ENCODE measurements around the gene CD79B. TPM values are rescaled to one million over a fixed set of nuclear protein-coding genes. Genes with fewer than 3 reads are reported as not detected.

The CD79B gene
- total and polyA plus RNA-seq, 3 donors from 2014 or later, result 0.62 to 4.3 (median 0.87) TPM

DNA sequence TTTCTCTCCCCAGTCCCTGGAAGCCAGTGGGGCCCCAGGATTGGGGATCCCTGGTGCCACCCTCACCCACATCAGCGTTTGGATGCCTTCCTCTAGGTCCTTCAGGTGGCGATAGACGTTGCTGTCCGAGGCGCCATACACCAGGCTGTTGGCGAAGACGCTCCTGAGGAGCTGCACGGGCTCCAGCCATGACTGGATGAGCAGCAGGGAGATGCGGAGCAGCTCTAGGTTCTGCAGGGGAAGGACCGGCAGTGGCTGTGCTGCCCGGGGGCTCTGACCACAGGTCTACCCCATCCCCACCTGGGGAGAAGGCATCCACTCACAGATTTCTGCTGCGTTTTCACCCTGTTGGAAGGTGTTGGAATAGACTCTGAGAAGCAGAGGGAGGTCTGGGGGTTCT, 51.4 kb downstream of the CD79B start:
- no peaks in the 10 kb centered on the region for H3K4me1 ChIP-seq
- no peak overlapping the region for H3K4me3 ChIP-seq
- H3K9me3 ChIP-seq, result no peaks in the 10 kb centered on the region
- 74 to 85% methylated on average over 8 to 12 of the region's 12 CpGs for WGBS, 2 donors
- intact Hi-C loops (cut with DNase I; ENCODE audit: low total_unique reads), result no loop called here
- H3K36me3 ChIP-seq (ENCODE audit: low read depth, missing control alignments), result no peaks in the 10 kb centered on the region
- no peaks in the 10 kb centered on the region for H3K27me3 ChIP-seq
- no peak overlapping the region for H3K27ac ChIP-seq
- TF ChIP-seq, protein P1, sequence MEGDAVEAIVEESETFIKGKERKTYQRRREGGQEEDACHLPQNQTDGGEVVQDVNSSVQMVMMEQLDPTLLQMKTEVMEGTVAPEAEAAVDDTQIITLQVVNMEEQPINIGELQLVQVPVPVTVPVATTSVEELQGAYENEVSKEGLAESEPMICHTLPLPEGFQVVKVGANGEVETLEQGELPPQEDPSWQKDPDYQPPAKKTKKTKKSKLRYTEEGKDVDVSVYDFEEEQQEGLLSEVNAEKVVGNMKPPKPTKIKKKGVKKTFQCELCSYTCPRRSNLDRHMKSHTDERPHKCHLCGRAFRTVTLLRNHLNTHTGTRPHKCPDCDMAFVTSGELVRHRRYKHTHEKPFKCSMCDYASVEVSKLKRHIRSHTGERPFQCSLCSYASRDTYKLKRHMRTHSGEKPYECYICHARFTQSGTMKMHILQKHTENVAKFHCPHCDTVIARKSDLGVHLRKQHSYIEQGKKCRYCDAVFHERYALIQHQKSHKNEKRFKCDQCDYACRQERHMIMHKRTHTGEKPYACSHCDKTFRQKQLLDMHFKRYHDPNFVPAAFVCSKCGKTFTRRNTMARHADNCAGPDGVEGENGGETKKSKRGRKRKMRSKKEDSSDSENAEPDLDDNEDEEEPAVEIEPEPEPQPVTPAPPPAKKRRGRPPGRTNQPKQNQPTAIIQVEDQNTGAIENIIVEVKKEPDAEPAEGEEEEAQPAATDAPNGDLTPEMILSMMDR (IDR thresholded peaks at IDR 0.05), result no peak
- TF ChIP-seq POLR2A (IDR thresholded peaks at IDR 0.05), result no peak
- DNase-seq, result no peak

Small RNA genes within 50 kb of the gene (small RNA-seq; reads per million reads assigned to genes)
- 0 reads per million in 2 donors for gene AC040958.1
- 0 reads per million in 2 donors for gene AC127029.1
- gene GH1, result 0 reads per million in 2 donors

Other genes starting within 250 kb of the CD79B start
- gene LIMD2, start 232.2 kb downstream of the CD79B start, total RNA-seq, result 10 to 100 TPM; 21.9 to 22.9 TPM
- 22.8 TPM for gene LIMD2, start 232.2 kb downstream of the CD79B start, polyA plus RNA-seq (ENCODE audit: insufficient read depth, low read depth, low replicate concordance)
- 10 to 100 TPM; 55.3 to 78.7 TPM for gene STRADA, start 190.5 kb downstream of the CD79B start, total RNA-seq
- 142 TPM for gene STRADA, start 190.5 kb downstream of the CD79B start, polyA plus RNA-seq (ENCODE audit: insufficient read depth, low read depth, low replicate concordance)
- 10 to 100 TPM; 65.7 to 68.0 TPM for gene CCDC47, start 158.7 kb downstream of the CD79B start, total RNA-seq
- 52.4 TPM for gene CCDC47, start 158.7 kb downstream of the CD79B start, polyA plus RNA-seq (ENCODE audit: insufficient read depth, low read depth, low replicate concordance)
- 100 to 1,000 TPM; 173 to 203 TPM for gene DDX42, start 158.2 kb downstream of the CD79B start, total RNA-seq
- 124 TPM for gene DDX42, start 158.2 kb downstream of the CD79B start, polyA plus RNA-seq (ENCODE audit: insufficient read depth, low read depth, low replicate concordance)
- gene PSMC5, start 104.9 kb downstream of the CD79B start, total RNA-seq, result 100 to 1,000 TPM; 121 to 145 TPM
- gene PSMC5, start 104.9 kb downstream of the CD79B start, polyA plus RNA-seq (ENCODE audit: insufficient read depth, low read depth, low replicate concordance), result 269 TPM
- gene FTSJ3, start 104.7 kb downstream of the CD79B start, total RNA-seq, result 10 to 100 TPM; 47.2 to 59.7 TPM
- 39.9 TPM for gene FTSJ3, start 104.7 kb downstream of the CD79B start, polyA plus RNA-seq (ENCODE audit: insufficient read depth, low read depth, low replicate concordance)
- gene SMARCD2, start 89.6 kb downstream of the CD79B start, total RNA-seq, result 100 to 1,000 TPM; 121 to 122 TPM
- gene SMARCD2, start 89.6 kb downstream of the CD79B start, polyA plus RNA-seq (ENCODE audit: insufficient read depth, low read depth, low replicate concordance), result 95.2 TPM
- gene CSH2, start 58.7 kb downstream of the CD79B start, total RNA-seq, result under 1 TPM in 1 of 2 donors, not detected in 1; 0.47 TPM
- gene CSH2, start 58.7 kb downstream of the CD79B start, polyA plus RNA-seq (ENCODE audit: insufficient read depth, low read depth, low replicate concordance), result not detected
- under 1 TPM in 1 of 2 donors, not detected in 1; 0.62 TPM for gene GH2, start 50.4 kb downstream of the CD79B start, total RNA-seq
- not detected for gene GH2, start 50.4 kb downstream of the CD79B start, polyA plus RNA-seq (ENCODE audit: insufficient read depth, low read depth, low replicate concordance)
- gene CSH1, start 35.8 kb downstream of the CD79B start, total RNA-seq, result 1 to 10 TPM in 1 of 2 donors, under 1 TPM in 1; 0.71 to 1.2 TPM
- not detected for gene CSH1, start 35.8 kb downstream of the CD79B start, polyA plus RNA-seq (ENCODE audit: insufficient read depth, low read depth, low replicate concordance)
- gene CSHL1, start 21.1 kb downstream of the CD79B start, total RNA-seq, result not detected
- not detected for gene CSHL1, start 21.1 kb downstream of the CD79B start, polyA plus RNA-seq (ENCODE audit: insufficient read depth, low read depth, low replicate concordance)
- under 1 TPM in 1 of 2 donors, not detected in 1; 0.43 TPM for gene GH1, start 13.5 kb downstream of the CD79B start, total RNA-seq
- not detected for gene GH1, start 13.5 kb downstream of the CD79B start, polyA plus RNA-seq (ENCODE audit: insufficient read depth, low read depth, low replicate concordance)
- gene SCN4A, start 40.6 kb upstream of the CD79B start, total RNA-seq, result 1 to 10 TPM; 2.3 to 2.8 TPM
- gene SCN4A, start 40.6 kb upstream of the CD79B start, polyA plus RNA-seq (ENCODE audit: insufficient read depth, low read depth, low replicate concordance), result 2.0 TPM
- gene PRR29, start 66.0 kb upstream of the CD79B start, total RNA-seq, result 10 to 100 TPM in 1 of 2 donors, 1 to 10 TPM in 1; 8.6 to 12.2 TPM
- gene PRR29, start 66.0 kb upstream of the CD79B start, polyA plus RNA-seq (ENCODE audit: insufficient read depth, low read depth, low replicate concordance), result 21.8 TPM
- 10 to 100 TPM in 1 of 2 donors, 1 to 10 TPM in 1; 5.2 to 11.3 TPM for gene ICAM2, start 88.3 kb upstream of the CD79B start, total RNA-seq
- gene ICAM2, start 88.3 kb upstream of the CD79B start, polyA plus RNA-seq (ENCODE audit: insufficient read depth, low read depth, low replicate concordance), result 12.1 TPM
- gene ERN1, start 197.8 kb upstream of the CD79B start, total RNA-seq, result 10 to 100 TPM; 12.8 to 13.0 TPM
- 7.0 TPM for gene ERN1, start 197.8 kb upstream of the CD79B start, polyA plus RNA-seq (ENCODE audit: insufficient read depth, low read depth, low replicate concordance)

Data from testis (tissue), 3 donors.